Measurements from ENCODE around the gene GRB10.
A peak's percentile ranks its signal among the peaks of the same experiment; 100 is the strongest.

Gene GRB10

GRCh38 chr7:50803359-50804337, 21.0 kb upstream of the GRB10 start:
- no peak for DNase-seq

DNA sequence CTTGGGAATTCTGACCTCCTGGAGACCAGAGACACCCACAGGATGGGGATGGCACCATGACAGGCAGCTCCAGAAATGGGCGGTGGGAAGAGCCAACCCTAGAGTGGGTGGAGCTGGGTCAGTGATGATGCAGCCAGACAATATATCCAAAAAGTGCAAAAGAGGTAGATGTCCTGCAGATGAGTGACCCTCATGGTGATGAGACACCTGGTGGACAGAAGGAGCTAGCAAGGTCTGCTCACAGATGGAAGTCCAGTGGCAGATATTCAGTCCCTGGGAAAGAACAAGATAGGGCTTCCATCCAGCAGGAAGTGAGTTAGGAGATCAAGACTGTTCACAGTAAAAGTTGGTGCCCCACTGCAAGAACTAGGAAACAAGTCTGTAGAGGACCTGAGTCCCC, 19.2 kb upstream of the GRB10 start:
- DNase-seq: no peak

- no peak for DNase-seq
Measured at GRCh38 chr7:50799873-50800272, 17.2 kb upstream of the GRB10 start.

DNA sequence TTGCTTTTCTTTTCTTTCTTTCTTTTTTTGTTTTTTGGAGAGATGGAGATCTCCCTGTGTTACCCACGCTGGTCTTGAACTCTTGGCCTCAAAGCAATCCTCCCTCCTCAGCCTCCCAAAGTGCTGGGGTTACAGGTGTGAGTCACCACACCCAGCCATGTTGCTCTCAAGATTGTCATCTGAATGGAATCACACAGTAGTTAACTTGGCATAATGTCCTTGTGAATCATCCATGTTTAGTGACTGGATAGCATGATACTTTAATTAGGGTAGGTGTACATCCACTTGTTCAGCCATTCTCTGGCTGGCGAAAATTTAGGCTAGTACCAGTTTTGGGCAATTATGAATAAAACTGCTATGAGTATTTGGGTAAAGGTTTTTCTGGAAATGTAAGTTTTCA, 15.4 kb upstream of the GRB10 start:
- DNase-seq: no peak

GRCh38 chr7:50795831-50796230, 13.1 kb upstream of the GRB10 start:
- DNase-seq: no peak

GRCh38 chr7:50795253-50795652, 12.6 kb upstream of the GRB10 start:
- no peak for DNase-seq

- DNase-seq: no peak
Measured at GRCh38 chr7:50793947-50794570, 11.4 kb upstream of the GRB10 start.

DNA sequence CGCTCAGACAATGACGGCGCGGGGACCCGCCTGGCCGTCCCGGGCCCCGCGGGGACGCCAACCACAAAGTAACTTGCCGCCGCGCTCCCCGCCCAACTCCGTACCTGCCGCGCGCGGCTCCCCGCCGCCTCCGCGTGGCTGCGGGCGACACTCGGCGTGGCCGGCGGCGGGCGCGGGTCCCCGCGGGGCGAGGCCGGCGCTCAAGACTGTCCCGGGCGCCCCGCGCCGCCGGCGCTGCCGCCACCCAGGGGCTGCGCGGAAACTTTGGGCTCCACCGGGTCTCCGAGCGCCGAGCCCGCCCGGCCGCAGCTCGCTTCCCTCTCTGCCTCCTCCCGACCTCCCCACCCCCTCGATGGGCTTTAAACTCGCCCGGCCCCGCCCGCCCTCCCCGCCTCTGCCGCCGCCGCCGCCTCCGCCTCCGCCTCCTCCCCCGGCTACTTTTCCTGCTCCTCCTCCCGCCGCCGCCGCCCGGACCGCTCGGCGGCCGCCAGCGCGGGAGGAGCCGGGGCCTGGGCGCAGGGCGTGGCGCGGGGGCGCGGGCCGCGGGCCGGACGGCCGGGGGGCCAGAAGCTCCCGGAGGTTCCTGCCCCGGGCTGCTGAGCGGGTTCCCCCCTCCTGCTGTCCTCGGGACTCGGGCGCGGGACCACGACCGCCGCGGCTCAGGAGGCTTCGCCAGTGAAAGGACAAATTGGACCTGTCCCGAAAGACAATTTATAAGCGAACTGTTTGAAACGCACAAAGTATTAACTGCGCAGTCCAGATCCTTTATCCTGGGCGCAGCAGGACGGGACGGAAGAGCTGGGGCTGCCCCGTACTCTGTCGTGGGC, 10.6 kb upstream of the GRB10 start:
- no peak for DNase-seq

- no peak for DNase-seq
Measured at GRCh38 chr7:50792342-50793119, 9.8 kb upstream of the GRB10 start.

DNA sequence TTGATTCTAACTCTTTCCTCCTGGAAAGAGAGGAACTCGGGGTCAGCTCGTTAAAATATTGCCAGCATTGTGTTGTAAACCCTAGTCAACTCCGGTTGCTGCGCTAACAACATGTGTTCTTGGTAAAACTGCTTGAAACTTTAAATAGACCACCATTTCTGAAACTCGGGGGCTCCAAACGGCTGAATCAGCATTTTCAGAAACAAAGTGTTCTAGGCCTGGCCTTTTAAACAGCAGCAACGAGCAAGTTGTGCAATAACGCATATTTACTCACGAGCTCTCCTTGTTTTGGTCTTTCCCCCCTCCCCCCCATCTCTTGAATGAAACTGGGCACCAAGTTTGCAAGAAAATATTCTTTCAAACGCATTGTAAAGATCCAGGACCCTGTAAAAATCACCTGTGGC, 9.2 kb upstream of the GRB10 start:
- DNase-seq: no peak

GRCh38 chr7:50791363-50791937, 8.8 kb upstream of the GRB10 start:
- no peak for DNase-seq

- no peak for DNase-seq
Measured at GRCh38 chr7:50790381-50790780, 7.7 kb upstream of the GRB10 start.

GRCh38 chr7:50788382-50788781, 5.7 kb upstream of the GRB10 start:
- DNase-seq: no peak

DNA sequence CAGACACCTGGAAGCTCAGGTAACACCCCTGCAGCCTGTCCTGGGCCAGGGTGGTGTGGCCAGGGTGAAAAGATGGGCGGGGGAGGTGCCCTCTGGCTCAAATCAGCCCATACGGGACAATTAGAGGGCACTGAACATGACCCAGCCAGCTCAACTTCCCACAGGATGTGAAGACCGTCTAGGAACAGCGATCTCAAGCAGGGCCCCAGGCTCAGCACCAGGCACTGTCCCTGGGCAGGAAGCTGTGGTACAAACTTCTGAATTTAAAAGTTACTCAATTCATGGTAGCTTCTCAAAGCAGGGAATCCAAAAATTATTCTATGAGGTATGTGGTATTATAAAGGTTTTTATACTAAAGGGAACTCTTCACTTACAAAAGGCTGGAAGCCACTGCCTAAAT, 5.1 kb upstream of the GRB10 start:
- no peak for DNase-seq

GRCh38 chr7:50785346-50785745, 2.6 kb upstream of the GRB10 start:
- DNase-seq: no peak

DNA sequence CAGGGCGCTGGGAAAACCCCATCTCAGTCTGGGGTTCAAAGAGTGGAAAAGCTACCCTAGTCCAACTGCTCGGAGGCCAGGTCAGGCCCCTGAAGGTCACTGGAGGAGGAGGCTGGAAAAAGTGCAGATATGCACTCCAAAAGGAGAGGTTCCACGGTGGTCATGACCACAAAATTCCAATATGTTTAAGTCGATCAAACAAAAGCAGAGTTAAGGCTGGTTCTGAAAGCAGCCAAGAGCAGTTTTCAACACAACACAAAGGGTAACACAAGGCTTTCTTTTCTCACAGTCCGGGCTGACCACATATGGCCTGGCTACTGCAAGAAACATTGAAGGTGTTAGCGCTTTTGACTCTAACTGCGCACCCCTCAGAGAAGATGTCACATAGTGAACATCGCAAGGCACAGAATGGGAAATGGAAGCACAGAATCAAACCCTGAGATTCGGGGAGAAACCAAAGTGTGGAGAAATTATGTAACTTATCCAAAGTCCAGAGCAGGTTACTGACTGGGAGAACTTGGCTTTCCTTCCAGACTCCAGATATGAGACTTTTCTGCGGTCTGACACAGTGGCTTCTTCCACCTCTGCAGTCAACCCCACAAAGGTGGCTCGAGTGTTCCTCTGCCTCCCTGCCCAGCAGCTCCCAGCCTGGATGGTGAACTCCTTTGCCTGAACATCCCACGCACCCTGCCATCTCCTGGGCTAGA, 1.3 kb upstream of the GRB10 start:
- DNase-seq: no peak

DNA sequence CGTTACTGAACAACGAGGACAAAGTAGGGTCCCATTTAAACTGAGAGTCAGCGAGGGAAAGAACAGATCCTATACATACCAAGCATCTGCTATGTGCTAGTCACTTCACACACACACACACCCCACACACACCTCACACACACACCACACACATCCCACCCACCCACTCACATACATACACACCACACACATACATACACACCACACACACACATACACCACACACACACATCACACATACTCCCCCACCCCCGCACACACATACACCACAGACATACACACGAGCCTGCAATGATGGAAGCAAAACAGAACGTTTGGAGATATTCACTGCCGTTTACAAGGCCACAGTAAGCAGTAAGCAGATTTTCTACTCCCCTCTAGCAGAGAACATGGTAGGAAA, 607 bp upstream of the GRB10 start:
- DNase-seq: no peak

DNA sequence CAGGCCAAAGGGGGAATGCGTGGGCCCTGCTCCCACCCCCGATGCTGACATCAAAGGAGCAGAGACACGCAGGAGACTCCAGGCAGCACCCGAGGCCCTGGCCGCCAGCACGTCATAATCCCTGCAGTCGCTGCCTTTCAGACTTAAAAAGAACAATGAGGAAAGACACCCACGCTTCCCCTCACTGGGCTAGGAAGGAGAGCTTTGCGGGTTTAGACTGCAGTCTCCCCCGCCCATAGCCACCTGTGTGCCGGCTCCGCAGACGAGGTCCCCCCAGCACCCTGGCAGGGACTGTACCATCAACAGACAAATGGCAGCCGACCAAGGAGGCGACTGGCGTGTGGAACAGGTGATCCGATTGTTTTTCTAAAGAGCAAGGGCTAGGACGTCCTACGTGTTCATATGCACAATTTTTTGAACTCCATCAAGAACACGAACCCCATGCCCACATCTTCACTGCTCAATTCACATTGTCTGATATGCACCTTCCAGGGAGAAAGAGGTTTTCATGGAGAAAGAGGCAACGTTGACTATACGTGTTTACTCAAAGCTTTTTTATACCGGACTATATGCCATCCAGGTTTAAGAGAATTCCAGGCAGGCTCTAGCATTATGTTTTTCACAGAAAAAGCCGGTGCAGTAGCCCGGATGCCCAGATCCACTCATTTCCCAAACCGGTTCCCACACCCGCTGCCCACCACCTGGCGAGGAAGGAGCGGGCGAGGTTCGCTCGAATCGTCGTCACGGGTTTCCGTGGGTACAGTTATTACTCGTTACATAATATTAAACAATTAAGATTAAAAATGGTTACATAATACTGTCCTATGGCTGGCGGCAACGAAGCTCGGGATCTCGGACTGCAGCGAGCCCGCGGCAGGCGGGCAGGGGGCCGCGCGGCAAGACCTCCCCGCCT, 1.1 kb downstream of the GRB10 start:
- no peak for DNase-seq

DNA sequence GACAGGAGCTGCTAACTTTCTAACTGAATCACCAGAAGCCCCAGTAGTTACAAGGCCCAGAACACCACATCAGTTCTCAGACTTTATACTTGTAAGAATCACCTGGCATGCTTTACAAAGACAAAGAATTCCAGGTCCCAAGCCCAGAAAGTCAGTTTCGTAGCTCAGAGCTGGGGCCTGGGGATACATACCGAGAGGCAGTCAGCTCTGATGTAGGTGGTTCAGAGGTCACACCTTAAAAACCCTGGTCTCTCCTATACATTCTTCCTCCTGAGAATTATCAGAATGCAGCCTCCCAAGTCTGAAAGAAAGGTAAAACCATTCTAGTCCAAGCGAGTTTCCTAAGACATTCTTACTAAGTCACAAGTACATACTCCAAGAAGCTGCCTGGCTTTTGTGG, 2.3 kb downstream of the GRB10 start:
- DNase-seq: no peak

- peak; percentile 27 for DNase-seq
Measured at GRCh38 chr7:50779427-50779826, 3.3 kb downstream of the GRB10 start.

DNA sequence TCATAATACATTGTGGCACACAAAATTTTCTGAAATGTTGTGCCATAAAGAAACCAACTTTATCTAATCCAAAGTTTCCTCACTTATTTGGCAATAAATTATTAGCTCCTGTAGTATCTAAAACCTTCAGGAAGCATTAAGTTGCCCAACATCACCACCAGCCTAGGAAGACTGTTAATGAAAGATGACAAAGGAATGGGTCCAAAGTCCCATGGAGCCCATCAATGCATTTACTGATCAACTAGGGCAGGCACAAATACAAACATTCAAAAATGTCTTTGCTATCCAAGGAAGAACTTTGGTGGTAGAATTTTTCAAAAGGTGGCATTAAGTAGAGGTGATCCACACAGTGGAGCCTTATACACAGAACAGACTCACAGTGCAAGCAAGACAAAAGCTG, 4.5 kb downstream of the GRB10 start:
- DNase-seq: no peak

All from DMS153 (cell line).